BE2C (cell line): ENCODE data around the gene REPS2.

Source experiments
- DNase-seq: peaks from one replicate; pipeline ENCODE4 v3.0.0-alpha.2; 2020
- H3K27me3 ChIP-seq: fragments of 250-450 bp; sonication (Bioruptor Pico); 2 replicates; pipeline ENCODE4 v1.5.1; 2020; ENCODE audit warnings: mild to moderate bottlenecking
- H3K36me3 ChIP-seq: fragments of 250-450 bp; sonication (Bioruptor Pico); 2 replicates; pipeline ENCODE4 v1.5.1; 2020; ENCODE audit warnings: mild to moderate bottlenecking
- H3K4me1 ChIP-seq: fragments of 250-450 bp; sonication (Bioruptor Pico); 2 replicates; pipeline ENCODE4 v1.5.1; 2020
- H3K4me3 ChIP-seq: 2 replicates; pipeline ENCODE4 v1.5.1; 2011; ENCODE audit warnings: low read depth, low read length
- H3K9me3 ChIP-seq: fragments of 250-450 bp; sonication (Bioruptor Pico); 2 replicates; pipeline ENCODE4 v1.5.1; 2020
- CTCF ChIP-seq: IDR thresholded peaks from 2 replicates; pipeline ENCODE4 v1.5.1; 2012; ENCODE audit warnings: mild to moderate bottlenecking, low read depth, low read length

REPS2 gene

GRCh38 chrX:16971694-16972093 lies 25.2 kb downstream of the REPS2 start:
- no peak overlapping the region for H3K4me3 ChIP-seq
- no peaks in the 10 kb centered on the region for H3K36me3 ChIP-seq
- no peaks in the 10 kb centered on the region for H3K9me3 ChIP-seq
- no peak for DNase-seq
- H3K4me1 ChIP-seq, result no peaks in the 10 kb centered on the region
- TF ChIP-seq CTCF, result no peak
- no peaks in the 10 kb centered on the region for H3K27me3 ChIP-seq

DNA sequence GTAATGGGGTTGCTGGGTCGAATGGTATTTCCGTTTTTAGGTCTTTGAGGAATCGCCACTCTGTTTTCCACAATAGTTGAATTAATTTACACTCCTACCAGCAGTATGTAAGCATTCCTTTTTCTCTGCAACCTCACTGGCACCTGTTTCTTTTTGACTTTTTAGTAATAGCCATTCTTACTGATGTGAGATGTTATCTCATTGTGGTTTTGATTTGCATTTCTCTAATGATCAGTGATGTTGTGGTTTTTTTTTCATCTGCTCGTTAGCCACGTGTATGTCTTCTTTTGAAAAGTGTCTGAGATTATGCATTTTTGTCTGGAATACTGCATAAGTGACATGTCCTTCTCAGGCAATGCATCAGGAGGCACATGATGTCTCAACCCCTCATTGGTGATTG lies 28.8 kb downstream of the REPS2 start:
- H3K9me3 ChIP-seq, result no peaks in the 10 kb centered on the region
- no peak overlapping the region for H3K4me3 ChIP-seq
- H3K27me3 ChIP-seq, result no peaks in the 10 kb centered on the region
- no peaks in the 10 kb centered on the region for H3K4me1 ChIP-seq
- no peak for DNase-seq
- no peaks in the 10 kb centered on the region for H3K36me3 ChIP-seq
- TF ChIP-seq CTCF, result no peak

GRCh38 chrX:16977771-16978170 lies 31.3 kb downstream of the REPS2 start:
- Histone ChIP-seq H3K9me3 (no peaks in the 10 kb centered on the region), H3K36me3 (no peaks in the 10 kb centered on the region), H3K4me1 (no peaks in the 10 kb centered on the region), H3K27me3 (no peaks in the 10 kb centered on the region), H3K4me3 (no peak overlapping the region)
- no peak for TF ChIP-seq CTCF
- DNase-seq, result no peak

- TF ChIP-seq CTCF, result no peak
- no peak for DNase-seq
- Histone ChIP-seq H3K4me3 (no peak overlapping the region), H3K36me3 (no peaks in the 10 kb centered on the region), H3K4me1 (no peaks in the 10 kb centered on the region), H3K9me3 (no peaks in the 10 kb centered on the region), H3K27me3 (no peaks in the 10 kb centered on the region)
Observed at GRCh38 chrX:16978193-16978984, 31.9 kb downstream of the REPS2 start.

- no peak for TF ChIP-seq CTCF
- Histone ChIP-seq H3K9me3 (no peaks in the 10 kb centered on the region), H3K36me3 (no peaks in the 10 kb centered on the region), H3K4me3 (no peak overlapping the region), H3K27me3 (no peaks in the 10 kb centered on the region), H3K4me1 (no peaks in the 10 kb centered on the region)
- no peak for DNase-seq
Observed at GRCh38 chrX:16979226-16979625, 32.8 kb downstream of the REPS2 start.

- Histone ChIP-seq H3K4me1 (no peaks in the 10 kb centered on the region), H3K4me3 (no peak overlapping the region), H3K27me3 (no peaks in the 10 kb centered on the region), H3K9me3 (no peaks in the 10 kb centered on the region), H3K36me3 (no peaks in the 10 kb centered on the region)
- TF ChIP-seq CTCF, result no peak
- no peak for DNase-seq
Observed at GRCh38 chrX:16981209-16981608, 34.8 kb downstream of the REPS2 start.
